K562 (cell line): ENCODE data around the gene SPATS2L. TPM values are rescaled to one million over a fixed set of nuclear protein-coding genes. Genes with fewer than 3 reads are reported as not detected.

ENCODE experiments used
- ATAC-seq: fragments of 200-7000 bp; cut with Tn5 transposase; 3 replicates; pipeline ENCODE4 v1.9.1; 2020; ENCODE audit warnings: moderate library complexity
- BruUV-seq: library from RNA; stranded (reverse); fragments of 400-500 nt; replicated peaks from 2 replicates; lab custom pipeline; 2021; lab: Mats Ljungman, UMichigan
- CTCF ChIA-PET: fragments of 300-600 bp; formaldehyde crosslinking; extraction: SDS; loops from one replicate; lab custom pipeline; 2021; ENCODE audit warnings: low intra/inter-chr PET ratio; lab: Yijun Ruan, JAX
- POLR2A ChIA-PET: fragments of 300-600, 350-650 bp; sonication (Branson Sonifier 250); formaldehyde crosslinking; extraction: SDS; loops from one replicate; lab custom pipeline; 2021; ENCODE audit warnings: antibody characterized with exemption, inconsistent platforms; lab: Yijun Ruan, JAX
- DNase-seq, 4 experiments: peaks; one replicate each; pipeline versions ENCODE4 v3.0.0 to v3.0.0-alpha.2; 2011 to 2018; ENCODE audit warnings: low spot score in 3 of 4, mixed read lengths in 3 of 4; ENCODE audit errors: extremely low read depth in 1 of 4
- FAIRE-seq: peaks from 2 replicates; lab custom pipeline; 2011; peaks lifted over from hg19 to GRCh38; lab: Jason Lieb, UNC
- H2AFZ ChIP-seq: 2 replicates; pipeline ENCODE4 v1.6.0; 2011; ENCODE audit warnings: low read depth, low read length, control low read depth, inconsistent platforms
- H3K27ac ChIP-seq: fragments of 200-600 bp; 3 replicates; pipeline ENCODE4 v1.8.0; 2011; ENCODE audit warnings: low read depth, mild to moderate bottlenecking, control low read depth, inconsistent platforms, low read length, moderate library complexity, mixed read lengths; ENCODE audit errors: extremely low read depth
- H3K27me3 ChIP-seq, 2 experiments: fragments of 300-600 bp in 1 of 2; 2 replicates in 1 of 2; 3 replicates in 1 of 2; pipeline versions ENCODE4 v1.6.0 to v1.8.0; 2011; ENCODE audit warnings: inconsistent platforms in 2 of 2, low read length in 2 of 2, mild to moderate bottlenecking in 1 of 2, mixed read lengths in 1 of 2, moderate library complexity in 1 of 2; ENCODE audit not compliant: control insufficient read depth in 2 of 2, insufficient read depth in 2 of 2
- H3K36me3 ChIP-seq: fragments of 300-600 bp; 3 replicates; pipeline ENCODE4 v1.8.0; 2011; ENCODE audit warnings: mild to moderate bottlenecking, low read length, inconsistent platforms; ENCODE audit not compliant: control insufficient read depth, insufficient read depth
- H3K4me1 ChIP-seq, 2 experiments: fragments of 200-600 bp in 1 of 2; replicated peaks in 1 of 2; 2 replicates in 1 of 2; 3 replicates in 1 of 2; pipeline versions ENCODE4 v1.5.1 to v1.8.0; 2011; ENCODE audit warnings: inconsistent platforms in 2 of 2, low read length in 2 of 2, mild to moderate bottlenecking in 1 of 2, mixed read lengths in 1 of 2, moderate library complexity in 1 of 2; ENCODE audit not compliant: control insufficient read depth in 2 of 2, insufficient read depth in 2 of 2
- H3K4me2 ChIP-seq: 2 replicates; pipeline ENCODE4 v1.6.1; 2011; ENCODE audit warnings: low read length, control low read depth, inconsistent platforms, mixed read lengths; ENCODE audit not compliant: insufficient read depth
- H3K4me3 ChIP-seq: fragments of 200-600 bp; sonication (generic), shearing (Covaris generic); 2 replicates; pipeline ENCODE4 v1.5.1; 2016; ENCODE audit warnings: control low read depth, inconsistent platforms
- H3K79me2 ChIP-seq: fragments of 200-600 bp; 3 replicates; pipeline ENCODE4 v1.8.0; 2011; ENCODE audit warnings: low read length, inconsistent platforms; ENCODE audit not compliant: control insufficient read depth, insufficient read depth
- H3K9ac ChIP-seq, 2 experiments: 2 replicates each; pipeline versions ENCODE4 v1.6.0 to v1.6.1; 2011; ENCODE audit warnings: low read depth in 2 of 2, low read length in 2 of 2, control low read depth in 1 of 2, inconsistent platforms in 1 of 2, mild to moderate bottlenecking in 1 of 2, mixed read lengths in 1 of 2; ENCODE audit not compliant: insufficient read depth in 1 of 2
- H3K9me1 ChIP-seq: one replicate; pipeline ENCODE4 v1.6.0; 2011; ENCODE audit warnings: inconsistent platforms, mild to moderate bottlenecking, low read length, moderate library complexity; ENCODE audit not compliant: control insufficient read depth, insufficient read depth
- H3K9me3 ChIP-seq: replicated peaks from 2 replicates; pipeline ENCODE4 v1.5.1; 2011; ENCODE audit warnings: low read depth, low read length, inconsistent platforms; ENCODE audit not compliant: control insufficient read depth, insufficient read depth
- H4K20me1 ChIP-seq: replicated peaks from 2 replicates; pipeline ENCODE4 v1.6.1; 2011; ENCODE audit warnings: low read length, inconsistent platforms, mixed read lengths; ENCODE audit not compliant: control insufficient read depth, insufficient read depth
- FOSL1 ChIP-seq: fragments of 200-800 bp; sonication (Bioruptor generic); conservative IDR thresholded peaks from 2 replicates; pipeline ENCODE4 v1.6.1; 2016; ENCODE audit warnings: missing genetic modification characterization, missing compliant biosample characterization
- JUND ChIP-seq, 2 experiments: IDR thresholded peaks; 2 replicates in 1 of 2; 3 replicates in 1 of 2; pipeline ENCODE4 v1.6.1; 2011; ENCODE audit warnings: borderline replicate concordance in 2 of 2, low read depth in 2 of 2, low read length in 2 of 2, improper control_type of control experiment in 1 of 2, missing biosample characterization in 1 of 2, missing genetic modification characterization in 1 of 2, missing genetic modification reagents in 1 of 2
- RAD51 ChIP-seq: fragments of 450-650 bp; IDR thresholded peaks from 2 replicates; pipeline ENCODE4 v1.7.1; 2016; ENCODE audit warnings: low read depth, mild to moderate bottlenecking, borderline replicate concordance
- RBBP5 ChIP-seq: fragments of 200-600 bp; sonication (generic); IDR thresholded peaks from 2 replicates; pipeline ENCODE4 v1.6.1; 2012; ENCODE audit warnings: borderline replicate concordance, mild to moderate bottlenecking, low read length, control low read depth, inconsistent platforms; ENCODE audit not compliant: insufficient read depth, poor library complexity, severe bottlenecking
- THRAP3 ChIP-seq: fragments of 450-650 bp; IDR thresholded peaks from 2 replicates; pipeline ENCODE4 v1.6.1; 2016; ENCODE audit warnings: mild to moderate bottlenecking, inconsistent platforms, borderline replicate concordance
- U2AF1 ChIP-seq: fragments of 200-400 bp; formaldehyde crosslinking; optimal IDR thresholded peaks from 2 replicates; pipeline ENCODE3; 2017; ENCODE audit warnings: mild to moderate bottlenecking, low read depth, low read length, moderate library complexity
- ZNF384 ChIP-seq: IDR thresholded peaks from 2 replicates; pipeline ENCODE4 v1.6.1; 2012; ENCODE audit warnings: low read depth, low read length, improper control_type of control experiment
- WGBS: fragments of 100-300 bp; shearing (Covaris generic); methylation state at CpG from one replicate; pipeline ENCODE4 v1.1.6; 2016; ENCODE audit warnings: low coverage, mixed read lengths; ENCODE audit not compliant: insufficient coverage; ENCODE audit errors: missing lambda C conversion rate; 5-methylcytosine and 5-hydroxymethylcytosine counted together
- in situ Hi-C: fragments of 300-500 bp; cut with MboI; formaldehyde crosslinking; loops from 4 replicates; pipeline ENCODE4 v1.15.0; 2018; ENCODE audit warnings: inconsistent platforms, mixed read lengths
- intact Hi-C: fragments of 100-400 bp; cut with micrococcal nuclease; formaldehyde crosslinking; loops from 2 replicates; pipeline ENCODE4 v1.14.2; 2022
- polyA plus RNA-seq, 8 experiments: library from polyadenylated mRNA; depleted of rRNA in 4 of 8; stranded (reverse) in 5 of 8; unstranded in 3 of 8; fragments of >200 nt; fragmentation: Nextera tagmentation in 2 of 8; fragmentation: Illumina TruSeq in 1 of 8; extraction: Ambion mirVana in 2 of 8; extraction: Trizol in 1 of 8; gene quantifications; 2 replicates each; pipeline versions ENCODE4 v1.2.1 to v1.2.3, GENCODE V29; 2011 to 2014; ENCODE audit warnings: inconsistent platforms in 1 of 8, missing spikeins in 1 of 8
- total RNA-seq, 7 experiments: library from RNA; depleted of rRNA in 6 of 7; stranded (reverse); fragments of >200 nt in 6 of 7; fragmentation: Illumina TruSeq in 2 of 7; extraction: Trizol in 2 of 7; gene quantifications; 2 replicates each; pipeline versions ENCODE4 v1.2.1 to v1.2.3, GENCODE V29; 2011 to 2021; ENCODE audit warnings: low replicate concordance in 1 of 7
- TF ChIP-seq, protein P1 (sequence below), 2 experiments: fragments of 450-650 bp in 1 of 2; sonication (generic) in 1 of 2; formaldehyde crosslinking in 1 of 2; IDR thresholded peaks in 1 of 2; conservative IDR thresholded peaks in 1 of 2; 2 replicates each; pipeline versions ENCODE4 v1.6.1 to v1.8.1; 2016 to 2023; ENCODE audit warnings: mild to moderate bottlenecking in 2 of 2, moderate library complexity in 2 of 2, inconsistent platforms in 1 of 2, missing genetic modification reagents in 1 of 2

The SPATS2L gene
- total and polyA plus RNA-seq, 9 of the 15 experiments (the other 6 are each of a cell fraction or from before 2014, with no cell fraction given), result 11.3 to 41.5 (median 24.9) TPM

DNA sequence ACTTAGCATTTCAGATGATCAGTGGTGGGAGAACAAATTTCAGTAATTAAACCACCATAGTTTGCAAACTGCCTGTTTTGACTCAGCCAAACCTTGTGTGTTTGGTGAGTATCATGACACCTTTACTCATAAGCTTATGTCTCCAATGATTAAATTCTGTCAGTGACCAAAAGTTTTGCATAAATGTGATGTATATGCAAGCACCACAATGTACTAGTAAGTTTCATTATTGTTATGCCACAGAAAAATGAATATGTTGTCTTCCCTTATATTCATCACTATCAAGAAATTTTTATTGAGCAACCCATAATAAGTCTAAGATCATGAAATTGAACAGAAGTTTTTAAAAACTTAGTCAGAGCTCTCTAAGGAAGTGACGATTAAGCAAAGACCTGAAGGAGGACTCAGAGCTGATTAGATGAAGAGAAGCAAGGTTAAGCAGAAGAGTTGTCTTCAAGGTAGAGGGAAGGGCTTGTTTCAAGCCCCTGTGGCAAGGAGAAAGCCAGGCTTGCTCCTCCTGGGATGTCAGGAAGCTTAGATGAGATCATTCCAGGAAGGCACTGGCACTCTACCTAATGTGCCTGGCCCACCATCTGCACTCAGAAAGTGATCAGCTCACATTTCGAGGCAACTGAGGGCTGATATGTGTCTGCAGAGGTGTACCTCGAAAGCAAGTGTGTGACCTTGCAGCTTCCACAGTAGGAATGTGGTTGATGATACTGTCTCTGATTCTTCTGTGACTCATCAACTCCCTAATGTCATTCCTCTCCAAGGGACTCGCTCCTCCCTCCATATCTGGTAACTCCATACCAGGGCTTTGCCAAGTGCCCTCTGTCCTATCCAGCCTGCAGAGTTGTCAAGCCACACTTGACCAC is 148.7 kb downstream of the SPATS2L start:
- no peaks in the 10 kb centered on the region for H3K36me3 ChIP-seq
- FAIRE-seq, result no peak
- no peak for ATAC-seq
- H3K9ac ChIP-seq, result no peak overlapping the region; a peak in 1 of 4 replicates
- intact Hi-C loops, result no loop called here
- no peak overlapping the region for H3K27ac ChIP-seq
- peak in 1 of 4 experiments; percentile 13 for DNase-seq
- no peaks in the 10 kb centered on the region for H3K79me2 ChIP-seq
- H4K20me1 ChIP-seq, result no peaks in the 10 kb centered on the region
- TF ChIP-seq, protein P1, sequence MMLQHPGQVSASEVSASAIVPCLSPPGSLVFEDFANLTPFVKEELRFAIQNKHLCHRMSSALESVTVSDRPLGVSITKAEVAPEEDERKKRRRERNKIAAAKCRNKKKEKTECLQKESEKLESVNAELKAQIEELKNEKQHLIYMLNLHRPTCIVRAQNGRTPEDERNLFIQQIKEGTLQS (IDR thresholded peaks at IDR 0.05), result peak; percentile 22; the same call in 1 of the 2 replicates
- TF ChIP-seq, protein P1 (CRISPR knock-in tag; conservative IDR thresholded peaks at IDR 0.05), result no peak
- no peak for TF ChIP-seq U2AF1
- TF ChIP-seq JUND (IDR thresholded peaks at IDR 0.05; ENCODE audit: borderline replicate concordance, low read depth, low read length), result peak; percentile 46; the same call in 1 of the 2 replicates
- TF ChIP-seq JUND (tag; IDR thresholded peaks at IDR 0.05; ENCODE audit: borderline replicate concordance, low read depth, low read length), result no peak; the same call in 2 of the 3 replicates
- no peak for TF ChIP-seq THRAP3
- no peak for TF ChIP-seq RAD51
- TF ChIP-seq FOSL1 (tag), result peak; percentile 87
- TF ChIP-seq ZNF384, result no peak
- no peak for TF ChIP-seq RBBP5
- no peak overlapping the region for H3K4me3 ChIP-seq
- 8% methylated on average over 4 of the region's 4 CpGs for WGBS
- H3K27me3 ChIP-seq, result no peaks in the 10 kb centered on the region
- H2AFZ ChIP-seq, result no peak overlapping the region
- no peak overlapping the region for H3K4me2 ChIP-seq
- BruUV-seq, result no TSS peak
- no peaks in the 10 kb centered on the region for H3K9me1 ChIP-seq
- ChIA-PET POLR2A (no interaction called here), CTCF (no interaction called here)
- H3K9me3 ChIP-seq, result no peaks in the 10 kb centered on the region
- in situ Hi-C loops, result no loop called here
- H3K4me1 ChIP-seq, result peaks cover 0 to 9% of the 10 kb centered on the region in 2 experiments; a peak in 3 of 5 replicates
